Naive thymus-derived CD8-positive, alpha-beta T cell (primary cell): ENCODE measurements around the gene CELA1. TPM values are rescaled to one million over a fixed set of nuclear protein-coding genes. Genes with fewer than 3 reads are reported as not detected.

Source experiments
- ATAC-seq, 2 donors: fragments of 150-1000 bp; cut with Tn5 transposase in 1 of 2; sonication (Bioruptor Pico), chemical (Tn5 transposase) in 1 of 2; 1 replicate in 1 of 2; 2 replicates in 1 of 2; pipeline ENCODE4 v1.10.0; 2021; ENCODE audit warnings: mild to moderate bottlenecking in 2 of 2, moderate library complexity in 2 of 2
- POLR2A ChIA-PET: fragments of 350-600 bp; sonication (Branson Sonifier 250); formaldehyde crosslinking; loops from one replicate; lab custom pipeline; 2021; ENCODE audit warnings: antibody characterized with exemption; lab: Charles Lee
- DNase-seq, 10 donors: peaks; one replicate each; pipeline versions ENCODE4 v3.0.0 to v3.0.0-alpha.2; 2020 to 2022
- H3K27ac Mint-ChIP-seq, 10 donors: one replicate each; pipeline ENCODE4 v1.8.0; 2020 to 2022; ENCODE audit warnings: mild to moderate bottlenecking in 10 of 10, mixed read lengths in 10 of 10, moderate library complexity in 4 of 10, inconsistent platforms in 1 of 10
- H3K27me3 Mint-ChIP-seq, 5 donors: one replicate each; pipeline ENCODE4 v1.8.0; 2021 to 2022; ENCODE audit warnings: mixed read lengths in 5 of 5
- H3K36me3 Mint-ChIP-seq, 3 donors: one replicate each; pipeline ENCODE4 v1.8.0; 2020 to 2022; ENCODE audit warnings: mixed read lengths in 3 of 3, mild to moderate bottlenecking in 2 of 3, inconsistent platforms in 1 of 3
- H3K4me1 Mint-ChIP-seq, 4 donors: one replicate each; pipeline ENCODE4 v1.8.0; 2021 to 2022; ENCODE audit warnings: mixed read lengths in 4 of 4
- H3K4me3 Mint-ChIP-seq, 10 donors: one replicate each; pipeline ENCODE4 v1.8.0; 2020 to 2022; ENCODE audit warnings: mild to moderate bottlenecking in 10 of 10, mixed read lengths in 10 of 10, moderate library complexity in 6 of 10, inconsistent platforms in 1 of 10
- H3K9me3 Mint-ChIP-seq, 9 donors: one replicate each; pipeline ENCODE4 v1.8.0; 2020 to 2022; ENCODE audit warnings: mixed read lengths in 9 of 9, mild to moderate bottlenecking in 3 of 9, inconsistent platforms in 1 of 9, moderate library complexity in 1 of 9
- polyA plus RNA-seq, 3 donors: library from polyadenylated mRNA; unstranded; fragments of 300-500 nt; fragmentation: Illumina TruSeq; gene quantifications; one replicate each; pipeline ENCODE4 v1.2.3, GENCODE V29; 2021
- total RNA-seq, 8 experiments: library from RNA in 2 of 8; stranded (reverse) in 2 of 8; gene quantifications; one replicate each; pipeline ENCODE4 v1.2.3 and lab custom pipeline; 2021 to 2026

CELA1 gene
- total and polyA plus RNA-seq, 5 experiments from 2014 or later, result 2.2 to 9.8 (median 3.6) TPM

GRCh38 chr12:51388069-51388799, 41.8 kb upstream of the CELA1 start:
- H3K9me3 Mint-ChIP-seq, result no peaks in the 10 kb centered on the region
- POLR2A ChIA-PET, result interaction anchor here (1.0 to 1.8 kb wide), 2 partner anchors 19 to 20 kb away, joined by 3 to 7 read pairs; no protein-coding TSS in a partner anchor
- peak overlapping the region in 1 of 10 donors; percentile 5 for H3K4me3 Mint-ChIP-seq
- H3K36me3 Mint-ChIP-seq, result no peaks in the 10 kb centered on the region
- H3K27ac Mint-ChIP-seq, result peak overlapping the region in 6 of 10 donors; percentile 2 to 65 (median 50)
- peaks cover 34 to 73% (median 69%) of the 10 kb centered on the region in 4 donors for H3K4me1 Mint-ChIP-seq
- DNase-seq (no peak), ATAC-seq (no peak)
- peaks cover 0 to 1% (median 0%) of the 10 kb centered on the region in 5 donors for H3K27me3 Mint-ChIP-seq

GRCh38 chr12:51386351-51386750, 39.9 kb upstream of the CELA1 start:
- Mint-ChIP-seq H3K36me3 (peaks cover 0 to 3% (median 1%) of the 10 kb centered on the region in 3 donors), H3K4me1 (peaks cover 43 to 78% (median 77%) of the 10 kb centered on the region in 4 donors), H3K27ac (peak overlapping the region in 3 of 10 donors; percentile 3 to 88 (median 13)), H3K27me3 (peaks cover 0 to 1% (median 0%) of the 10 kb centered on the region in 5 donors), H3K4me3 (no peak overlapping the region), H3K9me3 (no peaks in the 10 kb centered on the region)
- no peak for DNase-seq
- POLR2A ChIA-PET, result interaction anchor here (0.6 to 1.8 kb wide), 2 partner anchors 17 to 81 kb away, joined by 3 to 5 read pairs; no protein-coding TSS in a partner anchor
- ATAC-seq, result no peak

- H3K4me3 Mint-ChIP-seq, result peak overlapping the region in 8 of 10 donors; percentile 16 to 81 (median 46)
- peak in 2 of 10 donors; percentile 23 to 29 for DNase-seq
- H3K27me3 Mint-ChIP-seq, result peaks cover 0 to 1% (median 0%) of the 10 kb centered on the region in 5 donors
- peak; percentile 57 to 71 for ATAC-seq
- peaks cover 25 to 57% (median 55%) of the 10 kb centered on the region in 4 donors for H3K4me1 Mint-ChIP-seq
- no peaks in the 10 kb centered on the region for H3K9me3 Mint-ChIP-seq
- H3K27ac Mint-ChIP-seq, result peak overlapping the region; percentile 34 to 90 (median 78)
- POLR2A ChIA-PET, result interaction anchor here (1.0 to 2.4 kb wide), 4 partner anchors 11 to 38 kb away, joined by 4 to 10 read pairs (median 6); no protein-coding TSS in a partner anchor
- peaks cover 0 to 22% (median 21%) of the 10 kb centered on the region in 3 donors for H3K36me3 Mint-ChIP-seq
These were observed 36.9 kb upstream of the CELA1 start for GRCh38 chr12:51383269-51383905.

GRCh38 chr12:51382173-51382572, 35.7 kb upstream of the CELA1 start:
- ATAC-seq (peak; percentile 60 to 66), DNase-seq (peak in 1 of 10 donors; percentile 19)
- H3K36me3 Mint-ChIP-seq, result peaks cover 7 to 35% (median 33%) of the 10 kb centered on the region in 3 donors
- H3K27me3 Mint-ChIP-seq, result peaks cover 0 to 6% (median 0%) of the 10 kb centered on the region in 5 donors
- POLR2A ChIA-PET, result interaction anchor here (2.2 kb wide), 1 partner anchor 13 kb away, joined by 7 read pairs; no protein-coding TSS in a partner anchor
- no peaks in the 10 kb centered on the region for H3K9me3 Mint-ChIP-seq
- H3K4me3 Mint-ChIP-seq, result peak overlapping the region in 8 of 10 donors; percentile 12 to 69 (median 50)
- peak overlapping the region in 7 of 10 donors; percentile 44 to 91 (median 68) for H3K27ac Mint-ChIP-seq
- peaks cover 27 to 57% (median 52%) of the 10 kb centered on the region in 4 donors for H3K4me1 Mint-ChIP-seq

GRCh38 chr12:51381226-51382079, 35.0 kb upstream of the CELA1 start:
- Mint-ChIP-seq H3K27me3 (peaks cover 0 to 6% (median 0%) of the 10 kb centered on the region in 5 donors), H3K4me1 (peaks cover 27 to 54% (median 48%) of the 10 kb centered on the region in 4 donors), H3K4me3 (peak overlapping the region in 4 of 10 donors; percentile 28 to 69 (median 54)), H3K36me3 (peaks cover 7 to 41% (median 38%) of the 10 kb centered on the region in 3 donors), H3K9me3 (no peaks in the 10 kb centered on the region), H3K27ac (peak overlapping the region in 6 of 10 donors; percentile 19 to 91 (median 64))
- DNase-seq (no peak), ATAC-seq (no peak)
- POLR2A ChIA-PET, result interaction anchor here (1.0 to 2.2 kb wide), 2 partner anchors 10 to 12 kb away, joined by 3 to 7 read pairs; no protein-coding TSS in a partner anchor

- peaks cover 0 to 13% (median 0%) of the 10 kb centered on the region in 5 donors for H3K27me3 Mint-ChIP-seq
- H3K36me3 Mint-ChIP-seq, result peaks cover 7 to 53% (median 53%) of the 10 kb centered on the region in 3 donors
- peak overlapping the region in 1 of 10 donors; percentile 61 for H3K27ac Mint-ChIP-seq
- DNase-seq (no peak), ATAC-seq (no peak)
- no peak overlapping the region for H3K4me3 Mint-ChIP-seq
- peaks cover 29 to 59% (median 47%) of the 10 kb centered on the region in 4 donors for H3K4me1 Mint-ChIP-seq
- no peaks in the 10 kb centered on the region for H3K9me3 Mint-ChIP-seq
- POLR2A ChIA-PET, result no interaction called here
These were observed 33.1 kb upstream of the CELA1 start for GRCh38 chr12:51379571-51379970.

- Mint-ChIP-seq H3K27me3 (peaks cover 0 to 13% (median 0%) of the 10 kb centered on the region in 5 donors), H3K4me1 (peaks cover 25 to 55% (median 42%) of the 10 kb centered on the region in 4 donors), H3K36me3 (peaks cover 7 to 58% (median 54%) of the 10 kb centered on the region in 3 donors), H3K27ac (peak overlapping the region in 1 of 10 donors; percentile 61), H3K9me3 (no peaks in the 10 kb centered on the region), H3K4me3 (no peak overlapping the region)
- POLR2A ChIA-PET, result interaction anchor here (1.1 kb wide), 1 partner anchor 10 kb away, joined by 4 read pairs; no protein-coding TSS in a partner anchor
- DNase-seq (no peak), ATAC-seq (no peak)
These were observed 32.3 kb upstream of the CELA1 start for GRCh38 chr12:51378749-51379148.

- Mint-ChIP-seq H3K9me3 (no peaks in the 10 kb centered on the region), H3K4me1 (peaks cover 19 to 49% (median 36%) of the 10 kb centered on the region in 4 donors), H3K4me3 (no peak overlapping the region), H3K27ac (peak overlapping the region in 6 of 10 donors; percentile 16 to 80 (median 74)), H3K36me3 (peaks cover 7 to 68% (median 65%) of the 10 kb centered on the region in 3 donors), H3K27me3 (peaks cover 0 to 13% (median 0%) of the 10 kb centered on the region in 5 donors)
- POLR2A ChIA-PET, result interaction anchor here (0.7 to 1.7 kb wide), 3 partner anchors 9 to 14 kb away, joined by 3 to 4 read pairs (median 4); partner anchors contain the start of gene GALNT6
- ATAC-seq (no peak), DNase-seq (no peak)
These were observed 30.9 kb upstream of the CELA1 start for GRCh38 chr12:51377099-51377984.

GRCh38 chr12:51374856-51375255, 28.4 kb upstream of the CELA1 start:
- H3K27ac Mint-ChIP-seq, result peak overlapping the region in 2 of 10 donors; percentile 52 to 53
- POLR2A ChIA-PET, result interaction anchor here (1.1 kb wide), 1 partner anchor 12 kb away, joined by 3 read pairs; no protein-coding TSS in a partner anchor
- peaks cover 24 to 60% (median 45%) of the 10 kb centered on the region in 4 donors for H3K4me1 Mint-ChIP-seq
- H3K36me3 Mint-ChIP-seq, result peaks cover 7 to 67% (median 61%) of the 10 kb centered on the region in 3 donors
- H3K9me3 Mint-ChIP-seq, result no peaks in the 10 kb centered on the region
- no peak for ATAC-seq
- no peak for DNase-seq
- H3K27me3 Mint-ChIP-seq, result peaks cover 0 to 17% (median 0%) of the 10 kb centered on the region in 5 donors
- H3K4me3 Mint-ChIP-seq, result no peak overlapping the region

- Mint-ChIP-seq H3K4me1 (peaks cover 29 to 65% (median 50%) of the 10 kb centered on the region in 4 donors), H3K27me3 (peaks cover 0 to 17% (median 0%) of the 10 kb centered on the region in 5 donors), H3K4me3 (no peak overlapping the region), H3K9me3 (no peaks in the 10 kb centered on the region), H3K27ac (no peak overlapping the region), H3K36me3 (peaks cover 7 to 62% (median 56%) of the 10 kb centered on the region in 3 donors)
- ATAC-seq (no peak), DNase-seq (no peak)
- POLR2A ChIA-PET, result interaction anchor here (1.1 to 1.9 kb wide), 2 partner anchors 12 to 16 kb away, joined by 3 to 4 read pairs; partner anchors contain the start of gene GALNT6
These were observed 27.9 kb upstream of the CELA1 start for GRCh38 chr12:51374361-51374760.
